Heart left ventricle (tissue), 13 donors: ENCODE measurements around the gene CNPY3.

Experiments used
- POLR2A ChIP-seq, 2 donors: fragments of 450-650 bp; IDR thresholded peaks; one replicate each; pipeline ENCODE4 v1.6.1; 2017; ENCODE audit warnings: antibody characterized with exemption in 2 of 2, mild to moderate bottlenecking in 2 of 2, moderate library complexity in 2 of 2
- TF ChIP-seq, protein P1 (sequence below), 12 donors: fragments of 200-600 bp; sonication (generic) in 4 of 12; IDR thresholded peaks; one replicate each; pipeline versions ENCODE4 v1.5.0 to v1.8.0; 2018 to 2022; ENCODE audit warnings: antibody characterized with exemption in 12 of 12, mild to moderate bottlenecking in 5 of 12
- donor health status: ischemic (EF 13 %, LVEDD 7.1; RV severe dilation, severe dysfunction).
- donor health status: DM: no; HTN: yes; CAD: no.
- donor health status: DM: no; HTN: no; CAD: no.
- donor health status: ischemic (EF 25% LVEDD 6.9; RV normal size, moderate dysfunction).
- donor health status: ischemic (EF 25% LVEDD 5.7; RV mildly dilated, moderate dysfunction).
- donor health status: ischemic (EF 35%, LVEDD 5.7; RV mildly dilated, moderate dysfunction).
- donor health status: nonischemic (EF 11% LVEDD 7.7; RV severe dilation, severe dysfunction).
- donor health status: DM: yes; HTN: yes; CAD: no.
- donor health status: PGD.
- donor health status: ischemic (EF 29% LVEDD 5.4; RV normal size, mild dysfunction).
- donor health status: nonischemic (EF 23%, LVEDD 6.1; RV moderate dilation, normal function).

DNA sequence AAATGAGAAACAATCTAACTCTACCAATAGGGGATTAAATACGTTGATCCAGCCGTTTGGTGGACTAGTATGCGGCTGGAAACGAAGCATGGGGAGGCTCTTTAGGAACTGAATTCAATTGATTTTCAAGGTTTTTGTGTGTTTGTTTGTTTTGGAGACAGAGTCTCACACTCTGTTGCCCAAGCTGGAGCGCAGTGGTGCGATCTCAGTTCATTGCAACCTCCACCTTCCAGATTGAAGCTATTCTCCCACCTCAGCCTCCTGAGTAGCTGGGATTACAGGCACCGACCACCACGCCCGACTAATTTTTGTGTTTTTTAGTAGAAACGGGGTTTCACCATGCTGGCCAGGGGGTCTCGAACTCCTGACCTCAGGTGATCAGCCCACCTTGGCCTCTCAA, 7.1 kb downstream of the CNPY3 start:
- no peak for TF ChIP-seq POLR2A (IDR thresholded peaks at IDR 0.05)
- TF ChIP-seq, protein P1, sequence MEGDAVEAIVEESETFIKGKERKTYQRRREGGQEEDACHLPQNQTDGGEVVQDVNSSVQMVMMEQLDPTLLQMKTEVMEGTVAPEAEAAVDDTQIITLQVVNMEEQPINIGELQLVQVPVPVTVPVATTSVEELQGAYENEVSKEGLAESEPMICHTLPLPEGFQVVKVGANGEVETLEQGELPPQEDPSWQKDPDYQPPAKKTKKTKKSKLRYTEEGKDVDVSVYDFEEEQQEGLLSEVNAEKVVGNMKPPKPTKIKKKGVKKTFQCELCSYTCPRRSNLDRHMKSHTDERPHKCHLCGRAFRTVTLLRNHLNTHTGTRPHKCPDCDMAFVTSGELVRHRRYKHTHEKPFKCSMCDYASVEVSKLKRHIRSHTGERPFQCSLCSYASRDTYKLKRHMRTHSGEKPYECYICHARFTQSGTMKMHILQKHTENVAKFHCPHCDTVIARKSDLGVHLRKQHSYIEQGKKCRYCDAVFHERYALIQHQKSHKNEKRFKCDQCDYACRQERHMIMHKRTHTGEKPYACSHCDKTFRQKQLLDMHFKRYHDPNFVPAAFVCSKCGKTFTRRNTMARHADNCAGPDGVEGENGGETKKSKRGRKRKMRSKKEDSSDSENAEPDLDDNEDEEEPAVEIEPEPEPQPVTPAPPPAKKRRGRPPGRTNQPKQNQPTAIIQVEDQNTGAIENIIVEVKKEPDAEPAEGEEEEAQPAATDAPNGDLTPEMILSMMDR (IDR thresholded peaks at IDR 0.05), result no peak
